Ovary (tissue), 3 donors: ENCODE measurements around the gene TTC28.

Source experiments
- CTCF ChIP-seq, 3 donors: fragments of 450-650 bp in 2 of 3; fragments of 200-600 bp in 1 of 3; IDR thresholded peaks; one replicate each; pipeline versions ENCODE4 v1.5.1 to v1.8.0; 2016 to 2022; ENCODE audit warnings: antibody characterized with exemption in 3 of 3, mild to moderate bottlenecking in 1 of 3
- POLR2A ChIP-seq: fragments of 450-650 bp; IDR thresholded peaks from one replicate; pipeline ENCODE4 v1.6.1; 2017; ENCODE audit warnings: antibody characterized with exemption, mild to moderate bottlenecking, moderate library complexity
- donor health status: DM: no; HTN: no; CAD: no.

GRCh38 chr22:28346308-28346707 lies 333.3 kb downstream of the TTC28 start:
- TF ChIP-seq CTCF (IDR thresholded peaks at IDR 0.05) (no peak), POLR2A (no peak)
